IPS-18a (cell line): ENCODE results near the gene NOS2.

Source experiments
- H3K27ac ChIP-seq: one replicate; pipeline ENCODE4 v1.5.1; 2013; ENCODE audit warnings: low read length
- H3K27me3 ChIP-seq: one replicate; pipeline ENCODE4 v1.6.1; 2013; ENCODE audit warnings: mild to moderate bottlenecking, low read length; ENCODE audit not compliant: control insufficient read depth, insufficient read depth
- H3K36me3 ChIP-seq: one replicate; pipeline ENCODE4 v1.6.1; 2013; ENCODE audit warnings: low read depth, low read length; ENCODE audit not compliant: control insufficient read depth
- H3K4me1 ChIP-seq: one replicate; pipeline ENCODE4 v1.6.1; 2013; ENCODE audit warnings: low read depth, low read length; ENCODE audit not compliant: control insufficient read depth
- H3K4me3 ChIP-seq: one replicate; pipeline ENCODE4 v1.5.1; 2013; ENCODE audit warnings: low read length
- H3K9ac ChIP-seq: one replicate; pipeline ENCODE4 v1.6.1; 2013; ENCODE audit warnings: mild to moderate bottlenecking, low read length, moderate library complexity
- H3K9me3 ChIP-seq: one replicate; pipeline ENCODE4 v1.6.1; 2013; ENCODE audit warnings: low read depth, low read length; ENCODE audit not compliant: control insufficient read depth

Gene NOS2

DNA sequence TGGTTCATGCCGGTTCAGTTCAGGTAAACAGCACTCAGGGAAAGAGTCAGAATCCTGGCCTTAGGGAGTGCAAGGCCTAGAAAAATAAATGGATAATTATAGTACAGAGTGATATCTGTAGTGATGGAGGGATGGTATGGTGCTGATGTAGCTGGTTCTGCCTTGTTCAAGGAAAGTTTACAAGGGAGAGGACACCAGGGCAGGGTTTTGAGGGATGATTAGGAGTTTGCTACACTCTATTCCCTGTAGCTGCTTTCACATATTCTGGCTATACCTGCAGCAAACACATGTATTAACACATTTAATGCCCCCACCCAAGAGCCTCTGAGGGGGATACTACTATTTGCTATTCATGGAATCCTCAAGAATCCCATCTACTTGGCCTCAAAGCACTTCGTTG, 1.7 kb upstream of the NOS2 start:
- Histone ChIP-seq H3K4me1 (peaks cover 5% of the 10 kb centered on the region), H3K9ac (no peak overlapping the region), H3K36me3 (no peaks in the 10 kb centered on the region), H3K9me3 (no peaks in the 10 kb centered on the region), H3K4me3 (no peak overlapping the region), H3K27me3 (no peaks in the 10 kb centered on the region), H3K27ac (no peak overlapping the region)

DNA sequence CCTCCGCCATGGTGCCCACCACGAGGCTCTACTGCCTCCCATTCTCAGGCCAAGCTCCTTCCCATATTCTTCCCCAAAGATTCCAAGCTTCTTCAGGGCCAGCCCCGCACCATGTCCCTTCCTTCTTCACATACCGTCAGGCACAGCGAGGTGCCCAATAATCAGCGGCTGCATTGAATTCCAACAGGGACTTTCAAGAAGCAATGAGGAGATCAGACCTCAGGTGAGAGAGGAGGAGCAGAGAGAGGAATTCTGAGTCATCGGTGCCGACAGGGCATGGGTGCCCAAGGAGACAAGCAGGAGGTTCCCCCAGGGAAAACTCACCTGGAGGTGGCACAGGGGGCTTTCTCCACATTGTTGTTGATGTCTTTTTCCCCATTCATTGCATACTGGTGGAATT, 2.0 kb downstream of the NOS2 start:
- no peaks in the 10 kb centered on the region for H3K36me3 ChIP-seq
- no peak overlapping the region for H3K27ac ChIP-seq

DNA sequence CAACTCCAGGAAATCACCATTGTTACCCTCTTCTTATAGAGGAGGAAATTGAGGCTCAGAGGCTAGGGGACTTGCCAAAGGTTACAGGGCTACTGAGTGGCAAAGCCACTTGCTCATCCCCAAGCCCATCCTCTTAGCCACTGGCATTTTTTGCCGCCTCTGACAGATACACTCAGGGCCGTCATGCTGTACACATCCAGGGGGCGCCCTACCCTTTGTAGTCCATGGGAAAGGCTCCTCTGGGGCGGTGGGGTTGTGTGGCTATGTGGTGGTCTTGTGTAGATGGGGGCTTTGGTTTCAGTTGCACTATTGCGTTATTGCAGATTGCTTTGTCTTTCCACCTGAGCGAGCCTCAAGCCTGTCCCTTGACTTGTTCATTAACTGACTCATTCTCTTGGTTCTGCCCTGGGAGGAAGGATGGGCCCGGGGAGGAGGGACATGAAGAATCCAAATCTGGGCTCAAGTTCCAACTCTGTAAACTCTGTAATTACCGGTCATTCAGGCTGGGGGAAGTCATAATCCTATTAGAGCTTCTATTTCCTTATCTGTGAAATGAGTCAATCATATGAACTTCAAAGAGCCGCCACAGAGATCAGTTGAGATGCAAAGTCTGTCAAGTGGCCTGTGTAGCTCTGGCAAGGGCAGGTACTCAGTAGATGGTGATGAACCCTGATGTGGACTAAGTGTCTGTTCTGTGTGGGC, 2.8 kb downstream of the NOS2 start:
- Histone ChIP-seq H3K9ac (no peak overlapping the region), H3K27ac (no peak overlapping the region), H3K36me3 (no peaks in the 10 kb centered on the region), H3K9me3 (no peaks in the 10 kb centered on the region), H3K4me3 (no peak overlapping the region), H3K4me1 (no peaks in the 10 kb centered on the region), H3K27me3 (peaks cover 21% of the 10 kb centered on the region)

More for the DNA sequence above, 2.0 kb downstream of the NOS2 start:
- H3K4me3 ChIP-seq = no peak overlapping the region
- peaks cover 13% of the 10 kb centered on the region for H3K27me3 ChIP-seq
- H3K9ac ChIP-seq = no peak overlapping the region
- H3K4me1 ChIP-seq = no peaks in the 10 kb centered on the region
- no peaks in the 10 kb centered on the region for H3K9me3 ChIP-seq

DNA sequence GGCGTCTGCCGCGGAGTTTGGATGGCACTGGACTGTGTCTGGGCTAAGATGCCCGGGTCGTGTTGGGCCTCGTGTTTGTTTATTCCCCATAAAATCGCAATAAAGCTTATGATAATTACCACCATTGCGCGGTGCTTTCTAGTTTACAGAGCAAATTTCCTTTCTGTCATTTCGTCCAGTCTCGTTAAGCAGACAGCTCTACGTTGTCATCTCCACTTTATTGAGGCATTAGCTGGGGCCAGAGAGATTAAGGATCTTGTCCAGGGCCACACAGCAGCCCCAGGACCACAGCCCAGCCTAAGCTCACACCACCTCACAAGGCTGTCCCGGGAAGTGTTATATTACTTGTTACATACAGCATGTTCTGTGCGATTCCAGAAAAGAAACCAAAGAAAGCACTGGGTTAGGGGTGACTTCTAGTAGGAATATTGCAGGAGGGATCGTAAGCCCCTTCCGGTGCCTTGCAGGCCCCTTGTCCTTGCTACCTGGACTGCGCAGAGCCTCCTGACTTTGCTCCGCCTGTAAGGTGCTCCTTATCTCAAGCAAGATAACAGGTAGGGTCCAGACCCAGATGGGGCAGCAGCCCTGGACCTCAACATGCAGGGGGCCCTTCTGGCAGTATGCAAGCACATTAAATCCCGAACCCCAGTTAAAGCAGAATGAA, 6.3 kb downstream of the NOS2 start:
- Histone ChIP-seq H3K4me1 (no peaks in the 10 kb centered on the region), H3K9me3 (no peaks in the 10 kb centered on the region), H3K36me3 (no peaks in the 10 kb centered on the region), H3K27me3 (peaks cover 29% of the 10 kb centered on the region), H3K4me3 (peak overlapping the region; percentile 54), H3K27ac (no peak overlapping the region), H3K9ac (peak overlapping the region; percentile 36)

DNA sequence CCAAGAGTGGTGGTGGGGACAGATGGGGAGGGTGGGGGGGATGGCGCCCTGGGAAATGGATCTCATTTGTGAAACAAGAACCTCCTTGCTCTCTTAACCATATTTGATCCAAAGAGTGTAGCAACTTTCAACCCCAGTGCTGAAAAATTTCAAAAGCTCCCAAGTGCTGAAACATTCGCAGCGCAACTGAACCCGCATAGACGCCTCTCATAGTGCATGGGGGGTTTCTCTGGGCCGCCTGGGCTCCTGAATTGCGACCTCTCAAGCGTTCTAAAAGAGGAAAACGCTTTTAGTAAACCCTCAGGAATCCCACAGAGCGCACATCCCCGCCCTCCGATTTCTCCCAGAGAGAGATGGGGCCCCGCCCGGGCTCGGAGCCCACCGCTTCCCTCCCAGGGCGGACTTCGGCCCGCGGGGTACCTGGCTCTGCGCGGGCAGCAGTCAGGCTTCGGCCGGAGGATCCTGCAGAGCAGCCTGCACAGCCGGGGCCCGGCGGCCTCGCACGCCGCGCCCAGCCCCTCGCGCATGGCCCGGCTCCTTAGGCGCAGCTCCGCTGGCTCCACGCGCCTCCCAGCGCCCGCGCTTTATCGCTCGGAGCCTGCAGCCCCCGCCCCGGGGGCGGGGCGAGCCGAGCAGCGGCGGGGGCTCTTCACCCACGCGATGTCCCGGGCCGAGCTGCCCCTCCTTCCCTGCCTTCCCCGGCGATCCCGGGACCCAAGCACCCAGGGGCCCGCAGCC, 7.0 kb downstream of the NOS2 start:
- Histone ChIP-seq H3K9me3 (no peaks in the 10 kb centered on the region), H3K27me3 (peaks cover 29% of the 10 kb centered on the region), H3K9ac (peak overlapping the region; percentile 36)

DNA sequence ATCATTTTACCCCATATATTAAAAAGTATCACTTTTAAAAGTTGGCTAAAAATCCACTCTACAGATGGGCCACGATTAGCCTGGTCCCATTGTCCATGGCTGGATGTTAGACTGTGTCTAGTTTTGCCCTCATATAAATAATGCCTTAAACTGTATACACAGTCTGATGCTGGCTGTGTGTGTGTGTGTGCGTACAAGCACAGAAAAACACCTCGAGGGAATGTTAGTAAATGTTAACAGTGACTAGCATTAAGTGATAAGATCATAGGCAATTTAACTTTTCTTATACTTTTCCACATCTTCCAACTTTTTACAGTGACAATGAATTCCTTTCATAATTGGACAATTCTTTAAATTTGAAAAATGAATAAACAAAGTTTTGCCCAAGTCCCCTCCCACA, 8.2 kb downstream of the NOS2 start:
- no peaks in the 10 kb centered on the region for H3K4me1 ChIP-seq
- H3K36me3 ChIP-seq = no peaks in the 10 kb centered on the region
- no peaks in the 10 kb centered on the region for H3K9me3 ChIP-seq
- H3K27me3 ChIP-seq = peaks cover 29% of the 10 kb centered on the region
- no peak overlapping the region for H3K9ac ChIP-seq
- H3K27ac ChIP-seq = no peak overlapping the region
- H3K4me3 ChIP-seq = no peak overlapping the region

More for the DNA sequence above, 7.0 kb downstream of the NOS2 start:
- Histone ChIP-seq H3K36me3 (no peaks in the 10 kb centered on the region), H3K4me1 (no peaks in the 10 kb centered on the region), H3K4me3 (peak overlapping the region; percentile 54), H3K27ac (no peak overlapping the region)

DNA sequence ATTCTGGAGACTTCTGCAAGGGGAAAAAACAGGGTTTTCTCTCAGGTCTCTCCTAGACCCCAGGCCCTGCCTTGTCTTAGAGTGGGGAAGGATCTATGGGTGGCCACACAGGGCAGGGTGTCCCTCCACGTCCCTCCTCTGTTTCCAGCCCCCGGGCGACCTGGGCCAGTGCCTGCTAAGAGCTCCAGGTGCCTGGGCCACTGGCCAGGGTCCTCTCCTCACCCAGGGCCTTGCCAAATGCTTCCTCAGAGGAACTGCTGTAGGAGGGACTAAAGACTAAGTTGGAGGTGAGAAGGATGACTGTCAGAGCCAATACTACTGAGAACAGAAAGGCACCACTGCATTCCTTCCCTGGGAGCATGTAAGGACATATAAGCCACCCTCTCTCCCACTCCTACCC, 11.4 kb downstream of the NOS2 start:
- H3K9ac ChIP-seq = no peak overlapping the region
- no peak overlapping the region for H3K4me3 ChIP-seq
- no peaks in the 10 kb centered on the region for H3K9me3 ChIP-seq
- H3K36me3 ChIP-seq = no peaks in the 10 kb centered on the region
- H3K27ac ChIP-seq = no peak overlapping the region
- no peaks in the 10 kb centered on the region for H3K4me1 ChIP-seq
- peaks cover 22% of the 10 kb centered on the region for H3K27me3 ChIP-seq

DNA sequence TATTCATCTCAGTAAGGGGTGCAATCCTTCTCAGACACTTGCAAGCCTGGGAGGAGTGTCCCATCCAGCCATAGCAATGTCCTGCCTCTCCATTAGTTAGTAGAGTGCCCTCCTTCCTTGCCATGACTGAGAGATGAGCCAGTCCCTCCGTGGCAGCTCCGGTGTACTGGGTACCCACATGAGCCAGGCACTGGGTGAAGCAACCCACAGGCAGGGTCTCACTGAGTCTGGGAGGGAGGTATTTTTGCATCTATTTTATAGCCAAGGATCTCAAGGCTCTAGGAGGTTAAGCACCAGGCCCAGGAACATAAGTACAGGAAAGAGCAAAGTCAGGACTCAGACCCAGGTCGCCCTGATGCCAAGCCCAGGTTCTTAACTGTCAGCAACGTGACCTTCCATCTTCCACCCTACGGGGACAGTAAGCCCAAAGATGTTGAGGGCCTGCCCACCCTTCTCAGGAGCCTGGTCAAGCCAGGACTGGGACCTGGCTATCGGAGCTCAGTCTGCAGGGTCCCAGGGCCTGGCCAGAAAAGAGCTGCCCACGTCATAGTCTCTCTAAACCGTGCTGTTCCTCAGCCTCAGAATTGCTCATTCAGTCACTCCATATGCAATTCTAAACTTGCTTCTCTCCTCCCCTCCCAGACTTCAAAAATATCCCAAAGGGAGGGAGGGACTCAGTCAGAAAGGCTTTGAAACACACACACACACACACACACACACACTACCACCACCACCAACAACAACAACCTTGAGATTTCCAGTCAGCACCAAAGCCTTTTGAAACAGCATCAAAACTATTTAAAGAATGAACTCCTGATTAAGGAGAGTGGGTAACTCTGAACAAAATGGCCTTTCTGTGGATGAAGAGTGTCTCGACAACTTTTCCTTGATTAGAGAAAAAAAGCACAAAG, 16.6 kb downstream of the NOS2 start:
- H3K9me3 ChIP-seq = no peaks in the 10 kb centered on the region
- H3K4me3 ChIP-seq = no peak overlapping the region
- no peak overlapping the region for H3K27ac ChIP-seq
- no peaks in the 10 kb centered on the region for H3K36me3 ChIP-seq
- H3K4me1 ChIP-seq = no peaks in the 10 kb centered on the region
- H3K27me3 ChIP-seq = no peaks in the 10 kb centered on the region
- no peak overlapping the region for H3K9ac ChIP-seq

DNA sequence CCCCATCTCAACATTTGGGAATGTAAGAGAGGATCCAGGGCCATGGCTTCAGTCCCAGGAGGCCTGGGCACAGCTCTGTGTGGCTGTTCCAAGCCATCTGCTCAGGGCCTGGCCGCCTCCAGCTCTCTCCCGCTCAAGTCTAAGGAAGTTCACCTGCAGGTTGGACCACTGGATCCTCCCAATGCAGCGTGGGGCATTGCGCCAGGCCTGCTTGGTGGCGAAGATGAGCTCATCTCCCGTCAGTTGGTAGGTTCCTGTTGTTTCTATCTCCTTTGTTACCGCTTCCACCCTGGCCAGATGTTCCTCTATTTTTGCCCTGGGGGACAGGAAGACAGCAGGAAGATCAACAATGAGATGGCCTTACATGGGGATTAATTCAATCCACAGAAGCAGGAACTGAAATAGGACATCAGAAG, 17.5 kb downstream of the NOS2 start:
- Histone ChIP-seq H3K27ac (no peak overlapping the region), H3K27me3 (no peaks in the 10 kb centered on the region), H3K36me3 (no peaks in the 10 kb centered on the region), H3K9me3 (no peaks in the 10 kb centered on the region), H3K9ac (no peak overlapping the region), H3K4me1 (no peaks in the 10 kb centered on the region), H3K4me3 (no peak overlapping the region)

DNA sequence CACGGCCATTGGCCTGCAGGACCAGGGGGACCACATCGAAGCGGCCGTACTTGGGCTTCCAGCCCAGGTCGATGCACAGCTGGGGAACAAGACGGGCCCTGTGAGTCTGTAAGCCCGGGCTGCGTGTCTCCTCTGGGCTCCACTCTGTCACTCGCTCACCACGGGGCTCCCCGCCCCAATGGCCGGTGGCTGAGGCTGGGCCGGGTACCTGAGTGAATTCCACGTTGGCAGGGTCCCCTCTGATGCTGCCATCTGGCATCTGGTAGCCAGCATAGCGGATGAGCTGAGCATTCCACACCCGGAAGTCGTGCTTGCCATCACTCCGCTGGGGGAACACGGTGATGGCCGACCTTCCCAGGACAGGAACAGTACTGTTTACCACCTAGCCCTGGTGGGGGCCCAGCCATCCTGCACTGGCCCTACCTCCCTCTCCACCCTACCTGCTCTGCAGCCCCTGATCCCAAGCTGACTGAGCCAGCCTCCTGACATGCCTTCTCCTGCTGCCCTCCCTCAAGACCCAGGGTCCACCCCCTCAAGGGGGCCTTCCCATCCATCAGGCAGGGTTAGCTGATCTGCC, 19.4 kb downstream of the NOS2 start:
- Histone ChIP-seq H3K27ac (no peak overlapping the region), H3K27me3 (no peaks in the 10 kb centered on the region), H3K9me3 (no peaks in the 10 kb centered on the region), H3K4me1 (peaks cover 5% of the 10 kb centered on the region), H3K36me3 (no peaks in the 10 kb centered on the region), H3K9ac (no peak overlapping the region), H3K4me3 (no peak overlapping the region)
